Measurements from ENCODE around the gene CEBPA. TPM values are rescaled to one million over a fixed set of nuclear protein-coding genes. Genes with fewer than 3 reads are reported as not detected.

The CEBPA gene
- total and polyA plus RNA-seq, 2 experiments from 2014 or later: 0.50 to 2.6 TPM

- TF ChIP-seq ZNF462 (CRISPR knock-in tag; IDR thresholded peaks at IDR 0.05): no peak
- TF ChIP-seq REST (IDR thresholded peaks at IDR 0.05; ENCODE audit: unreplicated experiment): no peak
- TF ChIP-seq CTCF (conservative IDR thresholded peaks at IDR 0.05; ENCODE audit: low read depth in 2 of 2): no peak
- no peak for TF ChIP-seq ZNF331 (CRISPR knock-in tag; IDR thresholded peaks at IDR 0.05; ENCODE audit: low read depth)
- no peak for TF ChIP-seq POLR2AphosphoS5 (IDR thresholded peaks at IDR 0.05; ENCODE audit: low read depth)
- no peak for TF ChIP-seq EZH2phosphoT487 (IDR thresholded peaks at IDR 0.05; ENCODE audit: unreplicated experiment)
- TF ChIP-seq NANOG (IDR thresholded peaks at IDR 0.05; ENCODE audit: borderline replicate concordance): no peak
- TF ChIP-seq EZH2 (IDR thresholded peaks at IDR 0.05; ENCODE audit: low read depth, unreplicated experiment): no peak
Measured at GRCh38 chr19:33273065-33273736, 29.1 kb downstream of the CEBPA start (continued).

Data from GM23338 (cell line).